Bronchial epithelial cell (primary cell): Measurements from ENCODE around the gene DCLK3. TPM values are rescaled to one million over a fixed set of nuclear protein-coding genes. Genes with fewer than 3 reads are reported as not detected.

Experiments used
- DNase-seq: peaks from one replicate; pipeline ENCODE4 v3.0.0-alpha.2; 2010; ENCODE audit warnings: low read depth
- FAIRE-seq: peaks from 2 replicates; lab custom pipeline; 2011; peaks lifted over from hg19 to GRCh38; lab: Jason Lieb, UNC
- H3K27me3 ChIP-seq: 2 replicates; pipeline ENCODE4 v1.5.1; 2011; ENCODE audit warnings: low read length; ENCODE audit not compliant: control insufficient read depth, insufficient read depth
- H3K36me3 ChIP-seq: 2 replicates; pipeline ENCODE4 v1.5.1; 2011; ENCODE audit warnings: low read length; ENCODE audit not compliant: control insufficient read depth, insufficient read depth
- H3K4me3 ChIP-seq: 2 replicates; pipeline ENCODE4 v1.5.1; 2011; ENCODE audit warnings: mild to moderate bottlenecking, low read depth, low read length, control low read depth
- CTCF ChIP-seq: IDR thresholded peaks from 2 replicates; pipeline ENCODE4 v1.5.1; 2011; ENCODE audit warnings: mild to moderate bottlenecking, moderate library complexity, low read length, control low read depth, inconsistent platforms; ENCODE audit not compliant: insufficient read depth, severe bottlenecking
- total RNA-seq: library from RNA; depleted of rRNA; stranded (reverse); fragments of >200 nt; gene quantifications from 2 replicates; pipeline ENCODE4 v1.2.1, GENCODE V29; 2014

Gene DCLK3
- total RNA-seq, 1 donor from 2014 or later: not detected

- Histone ChIP-seq H3K36me3 (no peaks in the 10 kb centered on the region), H3K27me3 (no peaks in the 10 kb centered on the region), H3K4me3 (no peak overlapping the region)
- no peak for FAIRE-seq
- TF ChIP-seq CTCF: no peak
- no peak for DNase-seq
These were observed 70.7 kb downstream of the DCLK3 start for GRCh38 chr3:36693670-36694069.

- no peak for DNase-seq
- no peak for TF ChIP-seq CTCF
- no peak overlapping the region for H3K4me3 ChIP-seq
- H3K36me3 ChIP-seq: no peaks in the 10 kb centered on the region
- no peaks in the 10 kb centered on the region for H3K27me3 ChIP-seq
- no peak for FAIRE-seq
These were observed 74.8 kb downstream of the DCLK3 start for GRCh38 chr3:36689560-36689959.

- H3K4me3 ChIP-seq: no peak overlapping the region
- no peak for FAIRE-seq
- no peak for DNase-seq
- no peaks in the 10 kb centered on the region for H3K36me3 ChIP-seq
- no peaks in the 10 kb centered on the region for H3K27me3 ChIP-seq
- TF ChIP-seq CTCF: no peak
These were observed 75.5 kb downstream of the DCLK3 start for GRCh38 chr3:36688815-36689214.

GRCh38 chr3:36686516-36686915 is 77.8 kb downstream of the DCLK3 start:
- Histone ChIP-seq H3K27me3 (no peaks in the 10 kb centered on the region), H3K4me3 (no peak overlapping the region), H3K36me3 (no peaks in the 10 kb centered on the region)
- DNase-seq (no peak), FAIRE-seq (no peak)
- no peak for TF ChIP-seq CTCF

GRCh38 chr3:36681867-36682266 is 82.5 kb downstream of the DCLK3 start:
- DNase-seq: no peak
- Histone ChIP-seq H3K36me3 (peaks cover 1% of the 10 kb centered on the region), H3K4me3 (no peak overlapping the region), H3K27me3 (no peaks in the 10 kb centered on the region)
- no peak for TF ChIP-seq CTCF
- no peak for FAIRE-seq

- Histone ChIP-seq H3K4me3 (no peak overlapping the region), H3K27me3 (no peaks in the 10 kb centered on the region), H3K36me3 (peaks cover 1% of the 10 kb centered on the region)
- TF ChIP-seq CTCF: no peak
- DNase-seq: no peak
- no peak for FAIRE-seq
These were observed 83.4 kb downstream of the DCLK3 start for GRCh38 chr3:36680952-36681351.
